RWPE2 (cell line): ENCODE measurements around the gene TRPC4AP.
A peak's percentile ranks its signal among the peaks of the same experiment; 100 is the strongest.

Experiments
- ATAC-seq: fragments of 200-7000 bp; cut with Tn5 transposase; 3 replicates; pipeline ENCODE4 v1.9.1; 2021; ENCODE audit warnings: low read depth
- DNase-seq: peaks from one replicate; pipeline ENCODE4 v3.0.0-alpha.2; 2020; ENCODE audit warnings: low spot score
- H3K27ac ChIP-seq: fragments of 450-650 bp; 2 replicates; pipeline ENCODE4 v1.5.1; 2017; ENCODE audit warnings: mild to moderate bottlenecking; ENCODE audit not compliant: poor library complexity, severe bottlenecking
- H3K27me3 ChIP-seq: fragments of 250-450 bp; sonication (Bioruptor Pico); 2 replicates; pipeline ENCODE4 v1.5.1; 2021; ENCODE audit warnings: mild to moderate bottlenecking, moderate library complexity; ENCODE audit not compliant: insufficient read depth, poor library complexity, severe bottlenecking
- H3K36me3 ChIP-seq: fragments of 250-450 bp; sonication (Bioruptor Pico); 2 replicates; pipeline ENCODE4 v1.5.1; 2020; ENCODE audit warnings: low read depth, mild to moderate bottlenecking, moderate library complexity
- H3K4me1 ChIP-seq: fragments of 250-450 bp; sonication (Bioruptor Pico); 2 replicates; pipeline ENCODE4 v1.5.1; 2021; ENCODE audit warnings: mild to moderate bottlenecking, moderate library complexity; ENCODE audit not compliant: insufficient read depth, poor library complexity, severe bottlenecking
- H3K4me3 ChIP-seq: fragments of 250-450 bp; sonication (Bioruptor Pico); 2 replicates; pipeline ENCODE4 v1.5.1; 2021; ENCODE audit warnings: mild to moderate bottlenecking, moderate library complexity; ENCODE audit not compliant: severe bottlenecking
- H3K9me3 ChIP-seq: fragments of 250-450 bp; sonication (Bioruptor Pico); 2 replicates; pipeline ENCODE4 v1.5.1; 2021; ENCODE audit warnings: mild to moderate bottlenecking, moderate library complexity; ENCODE audit not compliant: severe bottlenecking
- CTCF ChIP-seq: fragments of 450-650 bp; IDR thresholded peaks from one replicate; pipeline ENCODE4 v1.5.1; 2017; ENCODE audit warnings: mild to moderate bottlenecking, moderate library complexity; ENCODE audit not compliant: poor library complexity, severe bottlenecking

The TRPC4AP gene

GRCh38 chr20:34983995-34984735, 108.4 kb downstream of the TRPC4AP start:
- Histone ChIP-seq H3K27me3 (no peaks in the 10 kb centered on the region), H3K27ac (no peak overlapping the region), H3K36me3 (no peaks in the 10 kb centered on the region), H3K4me3 (no peak overlapping the region), H3K4me1 (no peaks in the 10 kb centered on the region), H3K9me3 (no peaks in the 10 kb centered on the region)
- DNase-seq = peak; percentile 76
- TF ChIP-seq CTCF = no peak
- ATAC-seq = no peak

GRCh38 chr20:34983089-34983820, 109.4 kb downstream of the TRPC4AP start:
- DNase-seq = peak; percentile 67
- no peak overlapping the region for H3K4me3 ChIP-seq
- no peaks in the 10 kb centered on the region for H3K27me3 ChIP-seq
- no peaks in the 10 kb centered on the region for H3K9me3 ChIP-seq
- no peak for ATAC-seq
- H3K27ac ChIP-seq = no peak overlapping the region
- no peaks in the 10 kb centered on the region for H3K4me1 ChIP-seq
- TF ChIP-seq CTCF = no peak
- H3K36me3 ChIP-seq = no peaks in the 10 kb centered on the region

- no peaks in the 10 kb centered on the region for H3K36me3 ChIP-seq
- no peaks in the 10 kb centered on the region for H3K4me1 ChIP-seq
- ATAC-seq (no peak), DNase-seq (peak; percentile 82)
- no peak overlapping the region for H3K27ac ChIP-seq
- H3K9me3 ChIP-seq = no peaks in the 10 kb centered on the region
- no peak for TF ChIP-seq CTCF
- no peak overlapping the region for H3K4me3 ChIP-seq
- H3K27me3 ChIP-seq = no peaks in the 10 kb centered on the region
Observed at GRCh38 chr20:34982270-34983088, 110.1 kb downstream of the TRPC4AP start.

GRCh38 chr20:34980543-34981233, 111.9 kb downstream of the TRPC4AP start:
- Histone ChIP-seq H3K4me3 (no peak overlapping the region), H3K27me3 (no peaks in the 10 kb centered on the region), H3K9me3 (no peaks in the 10 kb centered on the region), H3K27ac (no peak overlapping the region), H3K36me3 (no peaks in the 10 kb centered on the region), H3K4me1 (no peaks in the 10 kb centered on the region)
- TF ChIP-seq CTCF = no peak
- ATAC-seq (no peak), DNase-seq (peak; percentile 83)
